Coronary artery (tissue), 2 donors: Measurements from ENCODE around the gene NELFA.
A peak's percentile ranks its signal among the peaks of the same experiment; 100 is the strongest.
"Not testable (repeated sequence)": the region's sequence is repeated elsewhere in the genome, so short reads cannot be mapped to it uniquely, and the experiment has no call there.

ENCODE experiments used
- DNase-seq: peaks from one replicate; pipeline ENCODE4 v3.0.0-alpha.2; 2017; ENCODE audit warnings: low spot score
- H3K27ac ChIP-seq, 2 donors: fragments of 200-600 bp; sonication (generic); one replicate each; pipeline ENCODE4 v1.5.1; 2016 to 2019
- H3K4me3 ChIP-seq: fragments of 200-600 bp; sonication (generic); 2 replicates; pipeline ENCODE4 v1.5.1; 2016; ENCODE audit warnings: mild to moderate bottlenecking, moderate library complexity
- CTCF ChIP-seq: fragments of 200-600 bp; sonication (generic); IDR thresholded peaks from one replicate; pipeline ENCODE4 v1.5.1; 2019; ENCODE audit warnings: antibody characterized with exemption

The NELFA gene

GRCh38 chr4:2036866-2037265 lies 28.1 kb upstream of the NELFA start:
- no peak overlapping the region for H3K4me3 ChIP-seq
- no peak for TF ChIP-seq CTCF
- DNase-seq: no peak
- H3K27ac ChIP-seq: no peak overlapping the region

GRCh38 chr4:2036327-2036726 lies 27.6 kb upstream of the NELFA start:
- Histone ChIP-seq H3K4me3 (no peak overlapping the region), H3K27ac (no peak overlapping the region)
- no peak for TF ChIP-seq CTCF
- no peak for DNase-seq

GRCh38 chr4:2031161-2031560 lies 22.4 kb upstream of the NELFA start:
- not testable (repeated sequence) for DNase-seq, H3K27ac ChIP-seq, H3K4me3 ChIP-seq

- not testable (repeated sequence) for H3K4me3 ChIP-seq, DNase-seq, H3K27ac ChIP-seq
Observed at GRCh38 chr4:2027120-2027519, 18.3 kb upstream of the NELFA start.

GRCh38 chr4:2025817-2026216 lies 17.0 kb upstream of the NELFA start:
- no peak overlapping the region for H3K4me3 ChIP-seq
- no peak for DNase-seq
- no peak overlapping the region for H3K27ac ChIP-seq
- no peak for TF ChIP-seq CTCF

- no peak for DNase-seq
- TF ChIP-seq CTCF: no peak
- Histone ChIP-seq H3K4me3 (no peak overlapping the region), H3K27ac (no peak overlapping the region)
Observed at GRCh38 chr4:2024683-2025082, 15.9 kb upstream of the NELFA start.

- peak overlapping the region; percentile 34 for H3K4me3 ChIP-seq
- not testable (repeated sequence) for H3K27ac ChIP-seq, DNase-seq
Observed at GRCh38 chr4:2021358-2022018, 12.7 kb upstream of the NELFA start.

GRCh38 chr4:2015008-2015407 lies 6.2 kb upstream of the NELFA start:
- H3K27ac ChIP-seq: no peak overlapping the region
- H3K4me3 ChIP-seq: no peak overlapping the region
- no peak for DNase-seq
- TF ChIP-seq CTCF: no peak

GRCh38 chr4:2011583-2011982 lies 2.8 kb upstream of the NELFA start:
- Histone ChIP-seq H3K27ac (no peak overlapping the region), H3K4me3 (no peak overlapping the region)
- no peak for TF ChIP-seq CTCF
- no peak for DNase-seq
